ENCODE data around the gene C16orf96. TPM values are rescaled to one million over a fixed set of nuclear protein-coding genes. Genes with fewer than 3 reads are reported as not detected.

The C16orf96 gene
- polyA plus RNA-seq, 2 of the 4 experiments (the other 2 are of a cell fraction), result 0.01 to 0.03 TPM

DNA sequence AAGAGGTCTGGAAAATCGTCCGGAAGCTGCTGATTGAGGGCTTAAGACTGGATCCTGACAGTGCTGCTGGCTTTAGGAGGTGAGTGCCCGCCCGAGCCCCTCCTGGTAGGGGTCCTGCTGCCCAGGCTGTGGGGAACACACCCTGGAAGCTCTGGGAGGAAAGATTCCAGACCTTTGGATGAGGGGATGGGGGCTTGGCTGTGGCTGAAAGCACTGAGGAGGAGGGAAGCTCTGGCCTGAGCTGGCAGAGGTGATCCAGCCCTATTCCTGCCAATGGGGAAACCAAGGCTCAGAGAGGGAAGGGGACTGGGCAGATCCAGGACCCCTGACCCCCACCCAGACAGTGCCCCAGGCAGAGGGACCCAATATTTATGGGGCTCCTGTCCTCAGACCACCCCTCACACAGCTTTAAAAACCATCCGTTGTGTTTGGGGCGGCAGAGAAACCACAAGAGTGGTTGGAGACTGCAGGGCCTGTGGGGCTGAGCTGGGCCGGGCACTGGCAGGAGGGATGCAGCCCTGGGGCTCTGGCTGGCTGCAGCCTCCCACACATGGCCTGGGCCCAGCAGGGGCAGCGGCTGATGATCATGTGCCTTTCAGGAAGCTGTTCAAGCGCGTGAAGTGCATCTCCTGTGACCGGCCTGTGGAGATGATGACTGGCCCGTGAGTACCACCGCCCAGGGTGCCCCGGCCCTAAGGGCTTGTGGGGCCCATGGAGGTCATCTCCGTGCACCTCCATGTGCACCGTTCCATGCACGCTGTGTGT is 35.7 kb downstream of the C16orf96 start:
- no peak for TF ChIP-seq HOXA7 (CRISPR knock-in tag; IDR thresholded peaks at IDR 0.05)
- TF ChIP-seq SREBF2 (IDR thresholded peaks at IDR 0.05), result no peak
- TF ChIP-seq TFCP2L1 (CRISPR knock-in tag; IDR thresholded peaks at IDR 0.05), result no peak
- TF ChIP-seq CHD2 (IDR thresholded peaks at IDR 0.05; ENCODE audit: low read length, partially characterized antibody), result no peak
- TF ChIP-seq HOXB5 (CRISPR knock-in tag; IDR thresholded peaks at IDR 0.05), result no peak
- TF ChIP-seq POLR2A (IDR thresholded peaks at IDR 0.05; ENCODE audit: low read length), result no peak
- ATAC-seq (peak; percentile 22 to 32; a peak in 3 of 6 replicates), FAIRE-seq (no peak)

DNA sequence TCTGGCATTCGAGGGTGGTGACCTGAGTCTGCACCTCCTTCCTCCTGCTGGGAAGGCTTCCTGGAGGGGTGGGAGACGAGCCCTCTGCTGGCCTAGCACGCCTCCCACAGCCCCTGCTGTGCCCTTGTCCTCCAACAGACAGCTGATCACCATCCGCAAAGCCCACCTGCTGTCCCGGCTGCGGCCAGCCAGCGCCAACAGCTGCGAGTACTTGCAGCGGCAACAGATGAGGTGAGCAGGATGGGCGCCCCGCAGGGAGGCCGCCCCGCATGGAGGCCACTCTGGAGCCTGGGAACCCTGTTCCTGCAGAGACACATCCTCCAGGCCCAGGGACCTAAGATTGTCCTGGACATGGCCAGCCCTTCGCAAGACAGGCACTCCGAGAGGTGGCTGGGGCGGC is 36.9 kb downstream of the C16orf96 start:
- 79% methylated on average over 15 of the region's 16 CpGs for WGBS (ENCODE audit: missing lambda C conversion rate)
- ATAC-seq (no peak), DNase-seq (ENCODE audit: low read depth in 1 of 2, low spot score in 1 of 2) (no peak), FAIRE-seq (no peak)
- no peak overlapping the region for H3K4me3 ChIP-seq
- H3K9me3 ChIP-seq, result no peaks in the 10 kb centered on the region
- no peak for TF ChIP-seq SREBF2 (IDR thresholded peaks at IDR 0.05)
- TF ChIP-seq, protein P1, sequence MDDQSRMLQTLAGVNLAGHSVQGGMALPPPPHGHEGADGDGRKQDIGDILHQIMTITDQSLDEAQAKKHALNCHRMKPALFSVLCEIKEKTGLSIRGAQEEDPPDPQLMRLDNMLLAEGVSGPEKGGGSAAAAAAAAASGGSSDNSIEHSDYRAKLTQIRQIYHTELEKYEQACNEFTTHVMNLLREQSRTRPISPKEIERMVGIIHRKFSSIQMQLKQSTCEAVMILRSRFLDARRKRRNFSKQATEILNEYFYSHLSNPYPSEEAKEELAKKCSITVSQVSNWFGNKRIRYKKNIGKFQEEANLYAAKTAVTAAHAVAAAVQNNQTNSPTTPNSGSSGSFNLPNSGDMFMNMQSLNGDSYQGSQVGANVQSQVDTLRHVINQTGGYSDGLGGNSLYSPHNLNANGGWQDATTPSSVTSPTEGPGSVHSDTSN (IDR thresholded peaks at IDR 0.05), result no peak
- TF ChIP-seq, protein P2, sequence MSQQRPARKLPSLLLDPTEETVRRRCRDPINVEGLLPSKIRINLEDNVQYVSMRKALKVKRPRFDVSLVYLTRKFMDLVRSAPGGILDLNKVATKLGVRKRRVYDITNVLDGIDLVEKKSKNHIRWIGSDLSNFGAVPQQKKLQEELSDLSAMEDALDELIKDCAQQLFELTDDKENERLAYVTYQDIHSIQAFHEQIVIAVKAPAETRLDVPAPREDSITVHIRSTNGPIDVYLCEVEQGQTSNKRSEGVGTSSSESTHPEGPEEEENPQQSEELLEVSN (IDR thresholded peaks at IDR 0.05; ENCODE audit: borderline replicate concordance, low read depth), result no peak
- TF ChIP-seq NR3C1 (IDR thresholded peaks at IDR 0.05), result no peak
- no peak for TF ChIP-seq NPAS2 (CRISPR knock-in tag; IDR thresholded peaks at IDR 0.05; ENCODE audit: borderline replicate concordance)
- TF ChIP-seq ZNF302 (CRISPR knock-in tag; IDR thresholded peaks at IDR 0.05), result no peak
- TF ChIP-seq PHF8 (IDR thresholded peaks at IDR 0.05; ENCODE audit: borderline replicate concordance, low read depth), result no peak
- TF ChIP-seq HOXA7 (CRISPR knock-in tag; IDR thresholded peaks at IDR 0.05), result no peak
- TF ChIP-seq ESRRA (IDR thresholded peaks at IDR 0.05; ENCODE audit: borderline replicate concordance, low read length), result no peak
- no peak for TF ChIP-seq CHD4 (IDR thresholded peaks at IDR 0.05; ENCODE audit: borderline replicate concordance)
- TF ChIP-seq MAFK (IDR thresholded peaks at IDR 0.05; ENCODE audit: partially characterized antibody), result no peak
- ChIA-PET CTCF (interaction anchor here (1.0 to 2.2 kb wide), 2 partner anchors 75 to 86 kb away, joined by 3 to 6 read pairs; no protein-coding TSS in a partner anchor), POLR2A (no interaction called here)
- no peak overlapping the region for H3K27ac ChIP-seq
- no peak overlapping the region for H3K4me2 ChIP-seq
- H3K4me1 ChIP-seq, result 0 out of 3 replicates have a peak, but pooled peaks cover 6% of the 10 kb centered on the region

More for the DNA sequence above, 35.7 kb downstream of the C16orf96 start:
- DNase-seq (ENCODE audit: low read depth in 1 of 2, low spot score in 1 of 2), result no peak
- Histone ChIP-seq H3K9me3 (no peaks in the 10 kb centered on the region), H3K4me1 (0 out of 3 replicates have a peak, but pooled peaks cover 2% of the 10 kb centered on the region), H3K27ac (no peak overlapping the region), H3K4me2 (no peak overlapping the region), H3K4me3 (no peak overlapping the region)
- WGBS (ENCODE audit: missing lambda C conversion rate), result 74% methylated on average over 14 of the region's 17 CpGs
- ChIA-PET CTCF (interaction anchor here (0.6 to 1.2 kb wide), 4 partner anchors 42 to 86 kb away, joined by 3 to 5 read pairs (median 4); no protein-coding TSS in a partner anchor), POLR2A (no interaction called here)

DNA sequence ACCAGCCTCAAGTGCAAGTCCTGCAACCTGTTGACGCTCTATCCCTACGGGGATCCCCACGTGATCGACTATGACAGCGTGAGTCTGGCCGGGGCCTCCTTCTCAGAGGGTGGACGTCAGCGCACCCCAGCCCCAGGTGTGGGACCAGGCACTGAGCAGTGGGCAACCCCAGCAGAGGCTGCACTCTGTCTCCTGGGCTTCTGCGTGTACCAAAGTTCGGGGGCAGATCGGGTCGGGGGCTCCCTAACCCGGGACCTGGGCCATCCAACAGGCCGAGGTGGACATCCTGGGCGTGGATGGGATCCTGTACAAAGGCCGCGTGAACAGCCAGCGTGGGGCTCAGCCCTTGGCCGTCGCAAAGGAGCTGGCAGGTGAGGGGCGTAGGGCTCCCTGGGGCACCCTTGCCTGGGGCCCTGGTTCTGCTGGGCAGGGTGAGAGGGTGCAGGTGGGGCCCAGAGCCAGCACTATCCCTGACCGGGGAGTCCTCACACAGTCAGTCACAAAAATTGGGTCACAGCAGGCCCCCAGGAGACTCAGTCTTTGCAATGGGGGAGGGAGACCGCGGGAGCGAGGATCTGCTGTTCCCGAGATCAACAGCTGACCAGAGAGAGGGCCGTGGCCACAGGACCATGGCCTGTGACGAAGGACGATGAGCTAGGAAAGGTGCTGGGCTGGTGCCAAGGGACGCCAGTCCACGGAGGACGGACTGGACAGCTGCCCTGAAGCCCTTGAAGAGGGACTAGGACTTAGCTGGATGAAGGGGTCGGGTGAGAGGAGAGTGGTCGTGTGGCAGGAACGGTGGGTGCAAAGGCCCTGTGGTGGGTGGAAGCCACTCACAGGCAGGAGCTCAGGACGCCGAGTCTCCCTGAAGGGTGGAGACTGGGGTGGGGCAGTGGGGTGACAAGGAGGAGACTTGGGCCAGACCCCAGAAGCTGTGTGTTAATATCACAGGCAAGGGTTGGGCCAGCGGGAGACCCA is 38.6 kb downstream of the C16orf96 start:
- no peak overlapping the region for H3K27ac ChIP-seq
- ATAC-seq (no peak), FAIRE-seq (no peak), DNase-seq (ENCODE audit: low read depth in 1 of 2, low spot score in 1 of 2) (no peak)
- 69% methylated on average over 32 of the region's 38 CpGs for WGBS (ENCODE audit: missing lambda C conversion rate)
- H3K4me1 ChIP-seq, result 0 out of 3 replicates have a peak, but pooled peaks cover 6% of the 10 kb centered on the region
- TF ChIP-seq, protein P3, sequence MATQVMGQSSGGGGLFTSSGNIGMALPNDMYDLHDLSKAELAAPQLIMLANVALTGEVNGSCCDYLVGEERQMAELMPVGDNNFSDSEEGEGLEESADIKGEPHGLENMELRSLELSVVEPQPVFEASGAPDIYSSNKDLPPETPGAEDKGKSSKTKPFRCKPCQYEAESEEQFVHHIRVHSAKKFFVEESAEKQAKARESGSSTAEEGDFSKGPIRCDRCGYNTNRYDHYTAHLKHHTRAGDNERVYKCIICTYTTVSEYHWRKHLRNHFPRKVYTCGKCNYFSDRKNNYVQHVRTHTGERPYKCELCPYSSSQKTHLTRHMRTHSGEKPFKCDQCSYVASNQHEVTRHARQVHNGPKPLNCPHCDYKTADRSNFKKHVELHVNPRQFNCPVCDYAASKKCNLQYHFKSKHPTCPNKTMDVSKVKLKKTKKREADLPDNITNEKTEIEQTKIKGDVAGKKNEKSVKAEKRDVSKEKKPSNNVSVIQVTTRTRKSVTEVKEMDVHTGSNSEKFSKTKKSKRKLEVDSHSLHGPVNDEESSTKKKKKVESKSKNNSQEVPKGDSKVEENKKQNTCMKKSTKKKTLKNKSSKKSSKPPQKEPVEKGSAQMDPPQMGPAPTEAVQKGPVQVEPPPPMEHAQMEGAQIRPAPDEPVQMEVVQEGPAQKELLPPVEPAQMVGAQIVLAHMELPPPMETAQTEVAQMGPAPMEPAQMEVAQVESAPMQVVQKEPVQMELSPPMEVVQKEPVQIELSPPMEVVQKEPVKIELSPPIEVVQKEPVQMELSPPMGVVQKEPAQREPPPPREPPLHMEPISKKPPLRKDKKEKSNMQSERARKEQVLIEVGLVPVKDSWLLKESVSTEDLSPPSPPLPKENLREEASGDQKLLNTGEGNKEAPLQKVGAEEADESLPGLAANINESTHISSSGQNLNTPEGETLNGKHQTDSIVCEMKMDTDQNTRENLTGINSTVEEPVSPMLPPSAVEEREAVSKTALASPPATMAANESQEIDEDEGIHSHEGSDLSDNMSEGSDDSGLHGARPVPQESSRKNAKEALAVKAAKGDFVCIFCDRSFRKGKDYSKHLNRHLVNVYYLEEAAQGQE (IDR thresholded peaks at IDR 0.05), result no peak
- CTCF ChIA-PET, result interaction anchor here (0.6 to 4.3 kb wide), 10 partner anchors 8 to 361 kb away, joined by 3 to 44 read pairs (median 4); partner anchors contain the start of gene MGRN1
- H3K4me2 ChIP-seq, result no peak overlapping the region
- POLR2A ChIA-PET, result interaction anchor here (0.7 kb wide), 1 partner anchor 22 kb away, joined by 3 read pairs; no protein-coding TSS in a partner anchor
- no peaks in the 10 kb centered on the region for H3K9me3 ChIP-seq
- H3K4me3 ChIP-seq, result no peak overlapping the region

All from A549 (cell line).